ENCODE measurements around the gene MSI2.
A peak's percentile ranks its signal among the peaks of the same experiment; 100 is the strongest.

Gene MSI2

GRCh38 chr17:57253362-57254065 is 2.8 kb upstream of the MSI2 start:
- DNase-seq (ENCODE audit: extremely low spot score), result no peak
- CTCF ChIA-PET, result interaction anchor here (2.2 kb wide), 1 partner anchor 10 kb away, joined by 19 read pairs; no protein-coding TSS in a partner anchor
- TF ChIP-seq PKNOX1 (IDR thresholded peaks at IDR 0.05), result no peak
- no peak for TF ChIP-seq L3MBTL2 (conservative IDR thresholded peaks at IDR 0.05)
- TF ChIP-seq CTBP1 (IDR thresholded peaks at IDR 0.05; ENCODE audit: borderline replicate concordance), result no peak
- no peak for TF ChIP-seq HDGF (IDR thresholded peaks at IDR 0.05; ENCODE audit: borderline replicate concordance)
- no peak for TF ChIP-seq ELF4 (IDR thresholded peaks at IDR 0.05)
- no peak for TF ChIP-seq TARDBP (IDR thresholded peaks at IDR 0.05)
- no peak for TF ChIP-seq BHLHE40 (IDR thresholded peaks at IDR 0.05; ENCODE audit: borderline replicate concordance)
- no peak for TF ChIP-seq LEF1 (IDR thresholded peaks at IDR 0.05; ENCODE audit: borderline replicate concordance)
- no peak for TF ChIP-seq ZNF384 (IDR thresholded peaks at IDR 0.05)
- TF ChIP-seq NFRKB (IDR thresholded peaks at IDR 0.05), result no peak
- no peak for TF ChIP-seq FOXA1 (IDR thresholded peaks at IDR 0.05)
- TF ChIP-seq FOXK2 (IDR thresholded peaks at IDR 0.05), result no peak
- no peak for TF ChIP-seq ARNT (IDR thresholded peaks at IDR 0.05)
- TF ChIP-seq FOXM1 (IDR thresholded peaks at IDR 0.05; ENCODE audit: borderline replicate concordance), result no peak
- POLR2A ChIA-PET, result interaction anchor here (0.8 kb wide), 1 partner anchor 11 kb away, joined by 3 read pairs; no protein-coding TSS in a partner anchor

GRCh38 chr17:57255182-57255775 is 1.0 kb upstream of the MSI2 start:
- TF ChIP-seq CTBP1 (IDR thresholded peaks at IDR 0.05; ENCODE audit: borderline replicate concordance), result no peak
- TF ChIP-seq ZNF384 (IDR thresholded peaks at IDR 0.05), result no peak
- TF ChIP-seq FOXA1 (IDR thresholded peaks at IDR 0.05), result no peak
- TF ChIP-seq TARDBP (IDR thresholded peaks at IDR 0.05), result no peak
- no peak for TF ChIP-seq FOXK2 (IDR thresholded peaks at IDR 0.05)
- no peak for TF ChIP-seq SUZ12 (IDR thresholded peaks at IDR 0.05)
- TF ChIP-seq ARNT (IDR thresholded peaks at IDR 0.05), result no peak
- no peak for DNase-seq (ENCODE audit: extremely low spot score)
- CTCF ChIA-PET, result interaction anchor here (0.5 to 2.2 kb wide), 2 partner anchors 12 to 512 kb away, joined by 3 to 19 read pairs; no protein-coding TSS in a partner anchor
- POLR2A ChIA-PET, result interaction anchor here (1.0 kb wide), 1 partner anchor 12 kb away, joined by 4 read pairs; no protein-coding TSS in a partner anchor

- ChIA-PET POLR2A (interaction anchor here (1.1 to 1.5 kb wide), 3 partner anchors 12 to 167 kb away, joined by 3 to 4 read pairs (median 3); no protein-coding TSS in a partner anchor), CTCF (interaction anchor here (2.3 kb wide), 1 partner anchor 13 kb away, joined by 9 read pairs; no protein-coding TSS in a partner anchor)
- TF ChIP-seq ARNT (IDR thresholded peaks at IDR 0.05) (no peak), BHLHE40 (IDR thresholded peaks at IDR 0.05; ENCODE audit: borderline replicate concordance) (no peak), LEF1 (IDR thresholded peaks at IDR 0.05; ENCODE audit: borderline replicate concordance) (no peak), FOXA1 (IDR thresholded peaks at IDR 0.05) (no peak), ZNF384 (IDR thresholded peaks at IDR 0.05) (no peak), TARDBP (IDR thresholded peaks at IDR 0.05) (no peak), ELF4 (IDR thresholded peaks at IDR 0.05) (no peak), FOXM1 (IDR thresholded peaks at IDR 0.05; ENCODE audit: borderline replicate concordance) (no peak), L3MBTL2 (conservative IDR thresholded peaks at IDR 0.05) (no peak), SUZ12 (IDR thresholded peaks at IDR 0.05) (no peak), NFRKB (IDR thresholded peaks at IDR 0.05) (no peak), HDGF (IDR thresholded peaks at IDR 0.05; ENCODE audit: borderline replicate concordance) (no peak), SP1 (IDR thresholded peaks at IDR 0.05) (no peak), CTBP1 (IDR thresholded peaks at IDR 0.05; ENCODE audit: borderline replicate concordance) (no peak)
- DNase-seq (ENCODE audit: extremely low spot score), result peak; percentile 35
These were observed 387 bp downstream of the MSI2 start for GRCh38 chr17:57256708-57257112.

GRCh38 chr17:57257195-57257894 is 1.0 kb downstream of the MSI2 start:
- DNase-seq (ENCODE audit: extremely low spot score), result no peak
- ChIA-PET POLR2A (interaction anchor here (1.1 to 1.5 kb wide), 4 partner anchors 12 to 281 kb away, joined by 3 to 4 read pairs (median 4); no protein-coding TSS in a partner anchor), CTCF (interaction anchor here (2.3 kb wide), 1 partner anchor 14 kb away, joined by 9 read pairs; no protein-coding TSS in a partner anchor)
- TF ChIP-seq FOXM1 (IDR thresholded peaks at IDR 0.05; ENCODE audit: borderline replicate concordance), result no peak
- TF ChIP-seq L3MBTL2 (conservative IDR thresholded peaks at IDR 0.05), result 0 out of 2 replicates have a peak, but pooled peaks have one; percentile 16
- TF ChIP-seq LEF1 (IDR thresholded peaks at IDR 0.05; ENCODE audit: borderline replicate concordance), result no peak
- TF ChIP-seq ELF4 (IDR thresholded peaks at IDR 0.05), result no peak

GRCh38 chr17:57257895-57258851 is 1.9 kb downstream of the MSI2 start:
- no peak for TF ChIP-seq HDGF (IDR thresholded peaks at IDR 0.05; ENCODE audit: borderline replicate concordance)
- TF ChIP-seq LEF1 (IDR thresholded peaks at IDR 0.05; ENCODE audit: borderline replicate concordance), result no peak
- TF ChIP-seq CTBP1 (IDR thresholded peaks at IDR 0.05; ENCODE audit: borderline replicate concordance), result no peak
- no peak for TF ChIP-seq ELF4 (IDR thresholded peaks at IDR 0.05)
- no peak for TF ChIP-seq FOXK2 (IDR thresholded peaks at IDR 0.05)
- TF ChIP-seq SP1 (IDR thresholded peaks at IDR 0.05), result no peak
- TF ChIP-seq ZNF384 (IDR thresholded peaks at IDR 0.05), result no peak
- TF ChIP-seq BHLHE40 (IDR thresholded peaks at IDR 0.05; ENCODE audit: borderline replicate concordance), result no peak
- TF ChIP-seq ARNT (IDR thresholded peaks at IDR 0.05), result no peak
- TF ChIP-seq SUZ12 (IDR thresholded peaks at IDR 0.05), result no peak
- POLR2A ChIA-PET, result interaction anchor here (1.1 to 1.3 kb wide), 2 partner anchors 11 to 280 kb away, joined by 4 read pairs; no protein-coding TSS in a partner anchor
- CTCF ChIA-PET, result interaction anchor here (2.3 kb wide), 1 partner anchor 15 kb away, joined by 9 read pairs; no protein-coding TSS in a partner anchor
- DNase-seq (ENCODE audit: extremely low spot score), result no peak

All from HEK293T (cell line).